ENCODE results near the gene KMO.

KMO gene

GRCh38 chr1:241607497-241607896, 75.3 kb downstream of the KMO start:
- in situ Hi-C loops (cut with MboI; ENCODE audit: low pct_unique_long_range_greater_than_20kb, low sequenced_read_pairs, unreplicated experiment) = loop anchor here (25.0 kb wide), 1 partner anchor 405 kb away; no protein-coding TSS in a partner anchor
- no peak for TF ChIP-seq CTCF (IDR thresholded peaks at IDR 0.05; ENCODE audit: extremely low read depth, insufficient read depth, missing control alignments)
- DNase-seq (ENCODE audit: low spot score) = no peak

GRCh38 chr1:241608379-241609033, 76.3 kb downstream of the KMO start:
- in situ Hi-C loops (cut with MboI; ENCODE audit: low pct_unique_long_range_greater_than_20kb, low sequenced_read_pairs, unreplicated experiment) = loop anchor here (25.0 kb wide), 1 partner anchor 404 kb away; no protein-coding TSS in a partner anchor
- no peak for DNase-seq (ENCODE audit: low spot score)
- no peak for TF ChIP-seq CTCF (IDR thresholded peaks at IDR 0.05; ENCODE audit: extremely low read depth, insufficient read depth, missing control alignments)

GRCh38 chr1:241610056-241610815, 78.1 kb downstream of the KMO start:
- no peak for TF ChIP-seq CTCF (IDR thresholded peaks at IDR 0.05; ENCODE audit: extremely low read depth, insufficient read depth, missing control alignments)
- DNase-seq (ENCODE audit: low spot score) = no peak
- in situ Hi-C loops (cut with MboI; ENCODE audit: low pct_unique_long_range_greater_than_20kb, low sequenced_read_pairs, unreplicated experiment) = loop anchor here (25.0 kb wide), 1 partner anchor 402 kb away; no protein-coding TSS in a partner anchor

- peak; percentile 59 for TF ChIP-seq CTCF (IDR thresholded peaks at IDR 0.05; ENCODE audit: extremely low read depth, insufficient read depth, missing control alignments)
- DNase-seq (ENCODE audit: low spot score) = peak; percentile 38
- in situ Hi-C loops (cut with MboI; ENCODE audit: low pct_unique_long_range_greater_than_20kb, low sequenced_read_pairs, unreplicated experiment) = loop anchor here (25.0 kb wide), 1 partner anchor 401 kb away; no protein-coding TSS in a partner anchor
Measured at GRCh38 chr1:241611063-241611462, 78.9 kb downstream of the KMO start.

GRCh38 chr1:241611736-241612135, 79.6 kb downstream of the KMO start:
- in situ Hi-C loops (cut with MboI; ENCODE audit: low pct_unique_long_range_greater_than_20kb, low sequenced_read_pairs, unreplicated experiment) = loop anchor here (25.0 kb wide), 1 partner anchor 401 kb away; no protein-coding TSS in a partner anchor
- TF ChIP-seq CTCF (IDR thresholded peaks at IDR 0.05; ENCODE audit: extremely low read depth, insufficient read depth, missing control alignments) = no peak
- no peak for DNase-seq (ENCODE audit: low spot score)

- no peak for DNase-seq (ENCODE audit: low spot score)
- TF ChIP-seq CTCF (IDR thresholded peaks at IDR 0.05; ENCODE audit: extremely low read depth, insufficient read depth, missing control alignments) = no peak
- in situ Hi-C loops (cut with MboI; ENCODE audit: low pct_unique_long_range_greater_than_20kb, low sequenced_read_pairs, unreplicated experiment) = loop anchor here (25.0 kb wide), 1 partner anchor 399 kb away; no protein-coding TSS in a partner anchor
Measured at GRCh38 chr1:241612533-241613477, 80.6 kb downstream of the KMO start.

Measured in GM13977 (cell line).